HG03280 (cell line): Measurements from ENCODE around the gene SNRNP35.
"Not testable (repeated sequence)": the region's sequence is repeated elsewhere in the genome, so short reads cannot be mapped to it uniquely, and the experiment has no call there.

Source experiments
- ATAC-seq: cut with Tn5 transposase; IDR thresholded peaks from one replicate; pipeline ENCODE4 v1.9.1; 2021; ENCODE audit warnings: mild to moderate bottlenecking, moderate library complexity; ENCODE audit not compliant: unreplicated experiment

SNRNP35 gene

DNA sequence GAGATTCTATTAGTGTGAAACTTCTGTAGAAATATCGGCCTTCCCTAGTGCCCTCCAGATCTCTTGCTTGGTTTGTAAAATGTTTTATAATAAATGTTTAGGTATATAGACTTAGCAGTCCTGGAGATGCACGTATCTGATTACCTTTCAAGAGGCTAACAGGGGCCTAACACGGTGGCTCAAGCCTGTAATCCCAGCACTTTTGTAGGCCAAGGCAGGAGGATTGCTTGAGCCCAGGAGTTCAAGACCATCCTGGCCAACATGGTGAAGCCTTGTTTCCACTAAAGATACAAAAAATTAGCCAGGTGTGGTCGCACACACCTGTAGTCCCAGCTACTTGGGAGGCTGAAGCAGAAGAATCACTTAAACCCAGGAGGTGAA lies 11.6 kb upstream of the SNRNP35 start:
- no peak for ATAC-seq

DNA sequence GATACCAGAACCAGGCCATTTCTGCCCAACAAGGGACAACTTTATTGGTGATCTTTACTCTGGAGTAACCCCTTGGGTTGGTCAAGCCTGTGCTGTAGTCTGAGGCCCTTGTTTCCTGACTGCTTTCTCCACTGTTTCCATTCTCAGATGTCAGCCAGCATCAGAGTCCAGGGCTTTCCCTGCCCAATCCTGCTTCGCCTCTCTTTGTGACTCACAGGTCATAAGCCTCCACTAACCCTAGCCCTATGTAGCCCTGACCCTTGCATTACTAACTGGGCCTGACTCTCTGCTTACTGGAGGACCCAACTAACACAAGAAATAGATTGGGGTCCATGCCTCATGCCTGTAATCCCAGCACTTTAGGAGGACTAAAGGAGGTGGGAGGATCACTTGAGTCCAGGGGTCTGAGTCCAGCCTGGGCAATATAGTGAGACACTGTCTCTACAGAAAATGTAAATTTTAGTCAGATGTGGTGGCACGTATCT lies 8.6 kb upstream of the SNRNP35 start:
- ATAC-seq = no peak

- no peak for ATAC-seq
These were observed 8.1 kb upstream of the SNRNP35 start for GRCh38 chr12:123449856-123450255.

GRCh38 chr12:123450636-123451035 lies 7.3 kb upstream of the SNRNP35 start:
- ATAC-seq = no peak

GRCh38 chr12:123452276-123452550 lies 5.7 kb upstream of the SNRNP35 start:
- not testable (repeated sequence) for ATAC-seq

DNA sequence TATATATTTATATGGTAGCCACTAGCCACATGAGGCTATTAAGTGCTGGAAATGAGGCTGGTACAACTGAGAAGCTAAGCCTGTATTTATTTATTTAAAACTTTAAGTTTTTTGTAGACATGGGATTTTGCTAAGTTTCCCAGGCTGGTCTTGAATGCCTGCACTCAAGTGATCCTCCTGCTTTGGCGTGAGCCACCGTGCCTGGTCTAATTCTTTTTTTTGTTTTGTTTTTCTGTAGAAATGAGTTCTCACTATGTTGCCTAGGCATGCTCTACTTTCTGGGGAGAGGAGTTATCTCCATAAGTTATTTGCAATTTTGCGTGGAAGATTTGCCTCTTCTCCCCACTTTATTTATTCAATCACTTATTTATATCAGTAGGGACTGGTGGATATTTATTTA lies 4.8 kb upstream of the SNRNP35 start:
- no peak for ATAC-seq

DNA sequence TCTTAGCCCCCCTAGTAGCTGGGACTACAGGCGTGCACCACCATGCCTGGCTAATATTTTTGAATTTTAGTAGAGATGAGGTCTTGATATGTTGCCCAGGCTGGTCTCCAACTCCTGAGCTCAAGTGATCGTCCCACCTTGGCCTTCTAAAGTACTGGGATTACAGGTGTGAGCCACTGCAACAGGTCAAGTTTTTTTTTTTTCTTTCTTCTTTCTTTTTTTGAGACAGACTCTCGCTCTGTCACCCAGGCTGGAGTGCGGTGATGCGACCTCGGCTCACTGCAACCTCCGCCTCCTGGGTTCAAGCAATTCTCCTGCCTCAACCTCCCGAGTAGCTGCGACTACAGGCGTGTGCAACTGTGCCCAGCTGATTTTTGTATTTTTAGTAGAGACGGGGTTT lies 5.2 kb downstream of the SNRNP35 start:
- ATAC-seq = not testable (repeated sequence)

GRCh38 chr12:123465084-123465483 lies 7.1 kb downstream of the SNRNP35 start:
- ATAC-seq = no peak

DNA sequence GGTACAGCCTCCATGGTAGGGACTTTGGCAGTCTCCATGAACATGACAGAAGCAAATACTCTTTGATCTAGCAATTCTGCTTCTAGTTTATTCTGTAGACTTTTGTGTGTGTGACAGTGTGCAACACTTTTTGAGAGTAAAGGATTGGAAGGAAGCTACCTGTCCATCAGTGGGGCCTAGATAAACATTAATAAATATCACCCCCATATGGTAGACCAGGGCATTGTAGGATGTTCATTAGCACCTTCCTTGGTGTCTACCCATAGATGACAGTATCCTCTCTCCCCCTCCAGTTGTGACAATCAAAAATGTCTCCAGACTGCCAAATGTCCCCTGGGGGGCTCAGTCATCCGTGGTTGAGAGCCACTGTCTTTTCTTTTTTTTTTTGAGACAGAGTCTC lies 10.8 kb downstream of the SNRNP35 start:
- peak; percentile 52 for ATAC-seq

GRCh38 chr12:123469978-123470377 lies 12.0 kb downstream of the SNRNP35 start:
- ATAC-seq = no peak

DNA sequence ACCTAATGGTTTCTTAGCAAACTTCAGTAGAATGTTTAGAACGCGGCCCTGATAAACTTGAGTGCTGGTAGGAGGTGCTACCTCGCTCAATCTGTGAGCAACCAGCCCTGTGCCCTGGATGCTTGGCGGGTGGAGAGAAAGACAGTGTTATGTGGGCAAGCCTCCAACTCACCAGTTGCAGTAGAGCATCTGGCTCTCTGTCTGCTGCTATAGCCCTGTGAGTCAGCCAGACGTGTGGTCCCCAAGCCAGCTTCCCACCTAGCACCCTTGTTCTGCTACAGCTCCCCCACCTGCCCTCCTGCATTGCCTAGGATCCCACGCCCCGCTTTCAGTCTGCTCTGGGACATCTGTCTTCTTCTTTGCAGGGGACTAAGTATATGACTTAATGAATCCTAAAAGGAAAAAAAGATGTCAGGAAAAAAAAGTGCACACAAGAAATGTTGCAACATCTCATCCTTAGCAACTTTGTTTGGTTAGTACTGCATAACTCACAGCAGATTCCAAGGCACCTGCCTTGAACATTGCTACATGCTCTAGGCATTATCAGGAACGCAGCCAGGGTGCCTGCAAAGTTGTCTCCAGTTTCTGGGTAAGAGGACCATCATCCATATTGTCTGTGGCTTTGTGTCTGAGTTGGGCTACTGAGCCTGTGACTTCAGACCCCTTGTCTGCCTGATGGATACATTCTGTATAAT lies 13.6 kb downstream of the SNRNP35 start:
- ATAC-seq = no peak

- no peak for ATAC-seq
These were observed 14.5 kb downstream of the SNRNP35 start for GRCh38 chr12:123472438-123472849.

DNA sequence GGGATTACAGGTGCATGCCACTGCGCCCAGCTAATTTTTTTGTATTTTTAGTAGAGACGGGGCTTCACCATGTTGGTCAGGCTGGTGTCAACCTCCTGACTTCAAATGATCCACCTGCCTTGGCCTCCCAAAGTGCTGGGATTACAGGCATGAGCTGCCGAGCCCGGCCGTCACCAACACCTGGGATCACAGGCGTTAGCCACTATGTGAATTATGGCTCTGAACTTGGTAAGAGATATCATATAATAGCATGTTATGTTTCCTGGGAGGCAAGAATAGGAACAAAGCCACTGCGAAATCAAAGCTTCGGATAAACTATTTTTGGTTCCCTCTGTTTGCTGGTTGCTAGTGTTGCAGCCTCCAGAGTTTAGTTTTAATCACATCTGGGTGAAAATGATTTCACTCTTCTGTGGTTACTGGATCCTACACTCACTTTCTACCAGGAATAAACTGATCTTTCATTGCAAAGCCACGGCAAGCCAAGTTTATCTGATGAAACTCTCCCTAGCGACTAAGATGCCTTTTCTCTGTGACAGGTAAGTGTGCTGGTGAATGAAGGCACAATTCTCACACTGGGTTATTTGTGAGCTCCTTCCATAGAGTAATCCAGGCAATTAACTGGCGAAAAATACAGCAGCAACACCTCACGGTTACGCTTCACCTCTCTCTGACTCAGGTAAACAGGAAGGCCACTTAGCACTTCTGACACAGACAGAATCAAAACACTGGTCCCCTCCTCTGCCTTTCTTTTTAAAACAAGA lies 16.7 kb downstream of the SNRNP35 start:
- ATAC-seq = no peak

- ATAC-seq = no peak
These were observed 17.3 kb downstream of the SNRNP35 start for GRCh38 chr12:123475246-123475703.

GRCh38 chr12:123478069-123478468 lies 20.1 kb downstream of the SNRNP35 start:
- ATAC-seq = no peak

DNA sequence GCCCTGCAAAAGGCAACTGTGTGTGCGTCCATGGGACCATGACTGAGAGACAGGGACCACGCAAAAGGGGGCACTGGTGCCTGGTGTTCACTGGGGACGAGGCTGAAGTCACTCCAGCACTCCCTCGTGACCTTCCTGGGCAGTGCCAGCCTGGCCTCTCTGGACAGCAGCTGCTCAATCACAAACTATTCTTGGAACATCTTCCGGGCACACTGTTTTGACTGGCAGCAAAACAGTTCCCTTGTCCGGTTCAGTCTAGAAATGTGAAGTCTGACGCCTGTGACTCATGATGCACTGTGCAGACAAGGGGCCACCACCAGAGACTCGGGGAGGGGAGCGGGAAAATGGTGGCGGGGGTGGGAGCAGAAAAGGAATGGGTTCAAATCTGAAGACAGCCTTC lies 20.8 kb downstream of the SNRNP35 start:
- no peak for ATAC-seq

DNA sequence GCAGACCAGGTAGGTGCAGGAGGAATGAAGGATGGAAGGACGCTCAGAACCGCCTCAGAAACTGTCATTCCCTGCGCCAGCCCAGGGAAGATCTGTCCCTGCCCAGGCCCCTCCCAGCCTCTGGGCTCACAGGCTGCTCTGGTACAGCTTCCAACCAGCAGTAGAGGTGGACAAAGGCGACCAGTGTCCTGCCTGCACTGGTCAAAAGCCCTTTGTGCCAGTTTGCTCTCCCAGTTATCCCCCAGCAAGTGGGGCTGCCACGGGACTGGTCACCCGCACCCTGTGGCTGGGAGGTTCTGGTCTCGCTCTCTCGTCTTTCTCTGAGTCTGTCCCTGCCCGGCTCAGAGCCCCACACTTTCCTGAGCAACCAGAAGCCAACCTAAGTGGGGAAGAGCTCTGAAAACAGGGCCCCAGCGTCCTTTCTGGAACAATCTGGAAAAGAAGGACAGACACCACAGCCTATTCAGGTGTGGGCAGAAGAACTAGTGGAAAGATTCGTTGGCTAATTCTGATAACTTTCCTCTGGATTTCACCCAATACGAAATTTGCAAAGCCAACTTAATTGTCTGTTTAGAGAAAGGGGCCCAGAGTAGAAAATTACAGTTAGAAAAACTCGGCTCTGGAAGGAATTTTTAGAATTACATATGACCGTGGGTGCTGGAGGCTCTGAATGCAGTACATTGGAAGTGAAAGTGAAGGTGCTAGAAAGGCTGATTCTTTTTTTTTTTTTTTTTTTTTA lies 21.7 kb downstream of the SNRNP35 start:
- no peak for ATAC-seq

GRCh38 chr12:123481251-123481650 lies 23.3 kb downstream of the SNRNP35 start:
- not testable (repeated sequence) for ATAC-seq

DNA sequence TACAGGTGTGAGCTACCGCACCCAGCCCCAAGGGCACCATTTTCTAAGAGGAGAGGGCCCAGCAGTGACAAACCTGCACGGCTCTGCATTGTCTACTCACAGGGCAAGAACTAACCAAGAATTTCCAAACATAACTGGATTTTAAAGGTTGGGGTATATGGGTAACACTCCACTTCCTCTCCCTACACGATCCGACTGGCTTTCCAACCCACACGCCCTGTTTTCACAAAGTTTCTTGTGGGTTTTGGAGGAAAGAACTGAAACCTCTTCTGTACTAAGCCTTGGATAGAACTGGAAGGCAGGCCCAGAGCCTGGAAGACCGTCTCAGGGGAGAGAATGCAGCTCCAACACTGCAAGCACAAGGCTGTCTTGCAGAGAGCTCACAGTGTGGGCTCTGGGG lies 24.9 kb downstream of the SNRNP35 start:
- no peak for ATAC-seq

GRCh38 chr12:123483602-123484248 lies 25.8 kb downstream of the SNRNP35 start:
- no peak for ATAC-seq

GRCh38 chr12:123485756-123486155 lies 27.8 kb downstream of the SNRNP35 start:
- no peak for ATAC-seq
